Dendritic cell treated with granulocyte-macrophage colony-stimulating factor and Interleukin-4, amounts not matched to agents 40 ng/mL and 50 ng/mL, for 4 days (primary cell): ENCODE measurements around the gene SKAP1.
"Not testable (repeated sequence)": the region's sequence is repeated elsewhere in the genome, so short reads cannot be mapped to it uniquely, and the experiment has no call there.

Experiments
- H3K27ac Mint-ChIP-seq: one replicate; pipeline ENCODE4 v1.8.0; 2022; ENCODE audit warnings: mild to moderate bottlenecking, mixed read lengths
- H3K27me3 Mint-ChIP-seq: one replicate; pipeline ENCODE4 v1.8.0; 2022; ENCODE audit warnings: mild to moderate bottlenecking, mixed read lengths
- H3K36me3 Mint-ChIP-seq: one replicate; pipeline ENCODE4 v1.8.0; 2022; ENCODE audit warnings: low read depth, mixed read lengths
- H3K4me1 Mint-ChIP-seq: one replicate; pipeline ENCODE4 v1.8.0; 2022; ENCODE audit warnings: low read depth, mixed read lengths
- H3K4me3 Mint-ChIP-seq: one replicate; pipeline ENCODE4 v1.8.0; 2022; ENCODE audit warnings: mild to moderate bottlenecking, moderate library complexity, mixed read lengths
- H3K9me3 Mint-ChIP-seq: one replicate; pipeline ENCODE4 v1.8.0; 2022; ENCODE audit warnings: mixed read lengths
- intact Hi-C: fragments of 100-400 bp; cut with micrococcal nuclease; formaldehyde crosslinking; loops from one replicate; pipeline ENCODE4 v1.15.0; 2022

The SKAP1 gene

GRCh38 chr17:48459070-48459844, 29.2 kb upstream of the SKAP1 start:
- intact Hi-C loops = no loop called here
- Mint-ChIP-seq H3K4me3 (no peak overlapping the region), H3K27me3 (peaks cover 56% of the 10 kb centered on the region), H3K36me3 (no peaks in the 10 kb centered on the region), H3K9me3 (no peaks in the 10 kb centered on the region), H3K27ac (no peak overlapping the region), H3K4me1 (no peaks in the 10 kb centered on the region)

- Mint-ChIP-seq H3K4me1 (no peaks in the 10 kb centered on the region), H3K4me3 (no peak overlapping the region), H3K36me3 (no peaks in the 10 kb centered on the region), H3K27ac (no peak overlapping the region), H3K27me3 (peaks cover 51% of the 10 kb centered on the region), H3K9me3 (no peaks in the 10 kb centered on the region)
- intact Hi-C loops = no loop called here
Observed at GRCh38 chr17:48457080-48457836, 27.2 kb upstream of the SKAP1 start.

GRCh38 chr17:48456589-48456988, 26.6 kb upstream of the SKAP1 start:
- no peaks in the 10 kb centered on the region for H3K9me3 Mint-ChIP-seq
- intact Hi-C loops = no loop called here
- H3K27me3 Mint-ChIP-seq = peaks cover 55% of the 10 kb centered on the region
- H3K4me1 Mint-ChIP-seq = no peaks in the 10 kb centered on the region
- no peak overlapping the region for H3K4me3 Mint-ChIP-seq
- no peak overlapping the region for H3K27ac Mint-ChIP-seq
- no peaks in the 10 kb centered on the region for H3K36me3 Mint-ChIP-seq

GRCh38 chr17:48455791-48456190, 25.8 kb upstream of the SKAP1 start:
- Mint-ChIP-seq H3K27me3 (peaks cover 61% of the 10 kb centered on the region), H3K4me3 (no peak overlapping the region), H3K9me3 (no peaks in the 10 kb centered on the region), H3K4me1 (no peaks in the 10 kb centered on the region), H3K27ac (no peak overlapping the region), H3K36me3 (no peaks in the 10 kb centered on the region)
- intact Hi-C loops = no loop called here

- Mint-ChIP-seq H3K27ac (no peak overlapping the region), H3K4me3 (no peak overlapping the region), H3K9me3 (no peaks in the 10 kb centered on the region), H3K4me1 (peaks cover 7% of the 10 kb centered on the region), H3K27me3 (peaks cover 67% of the 10 kb centered on the region), H3K36me3 (no peaks in the 10 kb centered on the region)
- intact Hi-C loops = no loop called here
Observed at GRCh38 chr17:48453447-48453846, 23.4 kb upstream of the SKAP1 start.

GRCh38 chr17:48451489-48451888, 21.5 kb upstream of the SKAP1 start:
- intact Hi-C loops = no loop called here
- H3K27ac Mint-ChIP-seq = no peak overlapping the region

GRCh38 chr17:48449335-48449734, 19.3 kb upstream of the SKAP1 start:
- intact Hi-C loops, H3K9me3 Mint-ChIP-seq, H3K4me1 Mint-ChIP-seq, H3K36me3 Mint-ChIP-seq, H3K4me3 Mint-ChIP-seq, H3K27ac Mint-ChIP-seq: not testable (repeated sequence)
- H3K27me3 Mint-ChIP-seq = peaks cover 55% of the 10 kb centered on the region

More at GRCh38 chr17:48451489-48451888, 21.5 kb upstream of the SKAP1 start:
- H3K27me3 Mint-ChIP-seq = peaks cover 60% of the 10 kb centered on the region
- H3K9me3 Mint-ChIP-seq = no peaks in the 10 kb centered on the region
- no peak overlapping the region for H3K4me3 Mint-ChIP-seq
- H3K4me1 Mint-ChIP-seq = peaks cover 7% of the 10 kb centered on the region
- no peaks in the 10 kb centered on the region for H3K36me3 Mint-ChIP-seq

- no peak overlapping the region for H3K4me3 Mint-ChIP-seq
- H3K27ac Mint-ChIP-seq = no peak overlapping the region
- peaks cover 43% of the 10 kb centered on the region for H3K27me3 Mint-ChIP-seq
- intact Hi-C loops = no loop called here
- H3K36me3 Mint-ChIP-seq = no peaks in the 10 kb centered on the region
- peaks cover 12% of the 10 kb centered on the region for H3K9me3 Mint-ChIP-seq
- peaks cover 19% of the 10 kb centered on the region for H3K4me1 Mint-ChIP-seq
Observed at GRCh38 chr17:48445248-48445620, 15.2 kb upstream of the SKAP1 start.

- Mint-ChIP-seq H3K36me3 (no peaks in the 10 kb centered on the region), H3K27ac (no peak overlapping the region), H3K4me3 (no peak overlapping the region), H3K9me3 (peaks cover 12% of the 10 kb centered on the region), H3K4me1 (peaks cover 17% of the 10 kb centered on the region), H3K27me3 (peaks cover 44% of the 10 kb centered on the region)
- intact Hi-C loops = no loop called here
Observed at GRCh38 chr17:48444516-48445247, 14.7 kb upstream of the SKAP1 start.

GRCh38 chr17:48443712-48444111, 13.7 kb upstream of the SKAP1 start:
- no peak overlapping the region for H3K27ac Mint-ChIP-seq
- H3K9me3 Mint-ChIP-seq = peaks cover 12% of the 10 kb centered on the region

GRCh38 chr17:48442819-48443218, 12.8 kb upstream of the SKAP1 start:
- Mint-ChIP-seq H3K4me1 (peaks cover 17% of the 10 kb centered on the region), H3K9me3 (peaks cover 12% of the 10 kb centered on the region), H3K27me3 (peaks cover 46% of the 10 kb centered on the region), H3K4me3 (no peak overlapping the region), H3K36me3 (no peaks in the 10 kb centered on the region), H3K27ac (no peak overlapping the region)
- intact Hi-C loops = no loop called here

More at GRCh38 chr17:48443712-48444111, 13.7 kb upstream of the SKAP1 start:
- peaks cover 43% of the 10 kb centered on the region for H3K27me3 Mint-ChIP-seq
- no peaks in the 10 kb centered on the region for H3K36me3 Mint-ChIP-seq
- no peak overlapping the region for H3K4me3 Mint-ChIP-seq
- H3K4me1 Mint-ChIP-seq = peaks cover 17% of the 10 kb centered on the region
- intact Hi-C loops = no loop called here

GRCh38 chr17:48441862-48442261, 11.8 kb upstream of the SKAP1 start:
- intact Hi-C loops = no loop called here
- Mint-ChIP-seq H3K27me3 (peaks cover 48% of the 10 kb centered on the region), H3K9me3 (peaks cover 12% of the 10 kb centered on the region), H3K4me3 (no peak overlapping the region), H3K27ac (no peak overlapping the region), H3K4me1 (peaks cover 17% of the 10 kb centered on the region), H3K36me3 (no peaks in the 10 kb centered on the region)

GRCh38 chr17:48441231-48441711, 11.3 kb upstream of the SKAP1 start:
- H3K4me1 Mint-ChIP-seq = peaks cover 17% of the 10 kb centered on the region
- peaks cover 50% of the 10 kb centered on the region for H3K27me3 Mint-ChIP-seq
- no peak overlapping the region for H3K4me3 Mint-ChIP-seq
- intact Hi-C loops = no loop called here
- no peak overlapping the region for H3K27ac Mint-ChIP-seq
- H3K9me3 Mint-ChIP-seq = peaks cover 12% of the 10 kb centered on the region
- no peaks in the 10 kb centered on the region for H3K36me3 Mint-ChIP-seq

- no peak overlapping the region for H3K4me3 Mint-ChIP-seq
- no peak overlapping the region for H3K27ac Mint-ChIP-seq
- peaks cover 45% of the 10 kb centered on the region for H3K27me3 Mint-ChIP-seq
- peaks cover 17% of the 10 kb centered on the region for H3K4me1 Mint-ChIP-seq
- intact Hi-C loops = no loop called here
- no peaks in the 10 kb centered on the region for H3K36me3 Mint-ChIP-seq
- H3K9me3 Mint-ChIP-seq = peaks cover 12% of the 10 kb centered on the region
Observed at GRCh38 chr17:48440669-48441068, 10.7 kb upstream of the SKAP1 start.
